ENCODE data around the gene CTCF.

CTCF gene

GRCh38 chr16:67551091-67551490 lies 11.2 kb upstream of the CTCF start:
- no peak for DNase-seq

DNA sequence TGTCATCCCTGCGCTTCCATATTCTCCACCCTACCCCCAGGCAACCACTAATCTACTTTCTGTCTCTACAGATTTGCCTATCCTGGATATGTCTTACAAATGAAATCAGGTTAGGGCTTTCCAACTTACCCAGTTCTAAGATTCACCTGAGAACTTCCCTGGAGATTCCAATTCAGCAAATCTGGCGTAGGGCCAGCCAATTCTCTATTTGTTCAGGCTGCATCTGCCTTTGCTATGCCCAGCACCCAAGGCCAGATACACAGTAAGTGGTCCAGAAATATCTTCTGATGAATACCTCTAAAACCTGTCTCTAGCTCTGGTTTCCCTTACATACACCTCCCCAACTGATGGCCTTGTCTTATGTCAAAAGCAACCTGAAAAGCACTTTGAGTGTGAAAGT lies 10.4 kb upstream of the CTCF start:
- no peak for DNase-seq

GRCh38 chr16:67552476-67552875 lies 9.8 kb upstream of the CTCF start:
- no peak for DNase-seq

- DNase-seq = no peak
These were observed 6.5 kb upstream of the CTCF start for GRCh38 chr16:67555795-67556212.

DNA sequence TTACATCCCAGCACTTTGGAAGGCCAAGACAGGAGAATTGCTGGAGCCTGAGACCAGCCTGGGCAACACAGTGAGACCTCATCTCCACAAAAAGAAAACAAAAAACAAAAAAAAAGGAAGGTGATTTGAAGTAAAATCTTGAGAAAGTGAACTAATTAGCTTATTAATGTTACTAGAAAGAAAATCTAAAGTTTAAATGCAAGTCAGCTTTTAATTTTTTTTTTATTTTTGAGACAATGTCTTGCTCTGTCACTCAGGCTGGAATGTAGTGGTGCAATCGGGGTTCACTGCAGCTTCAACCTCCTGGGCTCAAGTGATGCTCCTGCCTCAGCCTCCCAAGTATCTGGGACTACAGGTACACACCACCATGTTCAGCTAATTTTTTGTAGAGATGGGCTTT lies 3.5 kb upstream of the CTCF start:
- DNase-seq = no peak

DNA sequence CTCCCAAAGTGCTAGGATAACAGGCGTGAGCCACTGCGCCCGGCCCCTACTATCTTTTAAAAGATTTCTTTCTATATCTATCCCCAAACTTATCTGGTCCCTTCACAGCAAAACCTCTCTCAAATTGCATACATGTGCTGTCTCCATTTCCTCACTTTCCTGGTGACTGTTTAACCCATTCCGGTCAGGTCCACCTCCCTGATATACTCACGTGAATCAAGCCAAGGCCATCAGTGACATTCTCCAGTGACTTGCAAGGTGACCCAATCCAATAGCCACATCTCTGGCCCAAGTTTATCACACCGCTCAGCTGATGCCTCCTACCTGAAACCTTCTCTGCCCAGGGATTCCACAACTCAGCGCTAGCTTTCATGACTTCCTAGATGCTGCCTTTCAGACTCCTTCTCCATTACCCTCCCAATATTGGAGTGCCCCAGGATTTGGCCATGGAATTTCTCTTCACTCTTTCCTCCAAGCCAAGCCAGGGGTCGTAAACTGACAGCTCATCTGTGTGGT lies 1.4 kb upstream of the CTCF start:
- no peak for DNase-seq

GRCh38 chr16:67561501-67561823 lies 864 bp upstream of the CTCF start:
- no peak for DNase-seq

- DNase-seq = peak; percentile 72
These were observed 351 bp upstream of the CTCF start for GRCh38 chr16:67561824-67562525.

GRCh38 chr16:67562918-67563707 lies 787 bp downstream of the CTCF start:
- no peak for DNase-seq

- no peak for DNase-seq
These were observed 1.6 kb downstream of the CTCF start for GRCh38 chr16:67563708-67564468.

GRCh38 chr16:67565470-67566100 lies 3.3 kb downstream of the CTCF start:
- no peak for DNase-seq

DNA sequence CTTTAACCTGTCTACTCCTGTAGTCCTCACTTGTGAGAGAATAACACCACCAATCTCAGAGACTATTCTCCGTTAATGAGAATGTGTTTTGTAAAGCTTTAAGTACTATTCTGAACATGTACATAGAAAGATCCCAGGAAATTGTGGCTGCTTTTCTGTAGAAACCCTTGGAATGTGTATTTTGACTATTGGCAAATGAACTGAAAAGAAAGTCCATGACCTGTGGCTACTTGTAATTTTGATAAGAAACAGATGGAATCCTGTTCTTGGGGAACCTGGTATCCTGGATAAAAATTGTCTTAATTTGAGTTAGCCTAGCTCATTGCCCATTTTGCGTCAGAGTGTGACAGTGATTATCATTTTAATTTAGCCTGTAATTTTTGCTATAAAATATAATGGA lies 9.1 kb downstream of the CTCF start:
- no peak for DNase-seq

- no peak for DNase-seq
These were observed 9.7 kb downstream of the CTCF start for GRCh38 chr16:67571981-67572431.

DNA sequence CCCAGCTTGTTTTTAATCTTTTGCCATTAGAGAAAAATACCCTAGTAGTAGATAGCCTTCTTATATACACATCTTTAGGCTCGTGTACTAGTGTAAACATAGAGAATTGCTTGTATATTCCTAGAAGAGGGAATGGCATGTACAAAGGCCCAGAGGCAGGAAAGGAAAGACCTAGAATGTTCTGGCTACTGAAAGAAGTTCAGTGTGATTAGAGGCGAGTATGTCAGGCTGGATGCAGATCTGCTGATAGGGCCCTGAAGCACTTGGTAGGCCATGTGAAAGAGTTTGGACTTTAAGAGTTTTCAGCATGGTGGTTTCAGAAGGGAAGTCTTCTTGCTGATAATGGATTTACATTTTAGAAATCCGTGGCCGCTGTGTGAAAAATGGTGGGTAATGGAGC lies 17.4 kb downstream of the CTCF start:
- DNase-seq = no peak

DNA sequence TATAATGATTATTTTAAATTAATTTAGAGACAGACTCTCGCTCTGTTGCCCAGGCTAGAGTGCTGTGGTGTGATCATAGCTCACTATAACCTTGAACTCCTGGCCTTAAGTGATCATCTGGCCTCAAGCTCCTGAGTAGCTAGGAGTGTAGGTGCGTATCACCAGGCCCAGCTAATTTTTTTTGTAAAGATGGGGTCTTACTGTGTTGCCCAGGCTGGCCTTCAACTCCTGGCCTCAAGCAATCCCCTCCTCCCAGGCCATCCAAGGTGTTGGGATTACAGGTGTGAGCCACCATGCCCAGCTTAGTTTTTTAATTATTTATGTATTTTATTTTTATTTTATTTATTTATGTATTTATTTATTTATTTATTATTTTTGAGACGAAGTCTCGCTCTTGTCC lies 17.9 kb downstream of the CTCF start:
- DNase-seq = no peak

- no peak for DNase-seq
These were observed 31.0 kb downstream of the CTCF start for GRCh38 chr16:67593288-67593687.

GRCh38 chr16:67593701-67594100 lies 31.4 kb downstream of the CTCF start:
- DNase-seq = no peak

GRCh38 chr16:67594256-67594915 lies 32.1 kb downstream of the CTCF start:
- no peak for DNase-seq

DNA sequence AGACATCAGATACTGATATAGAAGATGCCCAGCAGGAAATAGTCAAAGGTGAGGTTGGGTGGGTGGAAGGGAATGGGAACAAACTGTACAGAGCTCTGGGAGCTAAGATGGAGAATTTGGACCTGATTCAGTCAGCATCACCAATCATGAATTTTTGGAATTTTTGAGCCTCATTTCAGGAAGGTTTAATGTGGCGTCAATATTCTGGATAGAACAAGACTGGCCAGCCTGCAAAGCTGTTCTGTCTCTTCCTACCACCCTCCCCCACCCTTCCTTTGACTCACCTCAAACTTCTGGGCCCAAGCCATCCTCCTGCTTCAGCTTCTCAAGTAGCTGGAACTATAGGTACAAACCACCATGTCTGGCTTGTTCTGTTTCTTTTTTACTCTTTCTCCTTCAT lies 32.6 kb downstream of the CTCF start:
- DNase-seq = no peak

DNA sequence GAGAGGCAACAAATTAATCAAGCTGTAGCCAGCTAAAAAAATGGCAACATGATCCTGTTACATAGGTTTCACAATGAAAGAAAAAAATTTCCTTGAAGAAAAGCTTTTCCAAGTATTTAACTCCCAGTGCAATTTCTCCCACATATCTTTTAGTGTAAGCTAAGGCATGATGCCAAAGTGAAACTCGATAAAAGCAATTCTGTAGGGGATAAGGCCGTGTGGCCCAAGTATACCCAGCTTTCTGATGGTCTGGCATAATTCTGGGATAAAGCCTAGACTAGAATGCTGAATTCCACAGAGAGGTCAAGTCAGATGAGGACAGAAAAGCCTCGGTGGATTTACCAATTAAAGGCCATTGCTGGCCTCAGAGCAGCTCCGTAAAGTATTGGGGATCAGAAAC lies 36.2 kb downstream of the CTCF start:
- no peak for DNase-seq

GRCh38 chr16:67605641-67606040 lies 43.3 kb downstream of the CTCF start:
- no peak for DNase-seq

- no peak for DNase-seq
These were observed 44.3 kb downstream of the CTCF start for GRCh38 chr16:67606632-67607031.

DNA sequence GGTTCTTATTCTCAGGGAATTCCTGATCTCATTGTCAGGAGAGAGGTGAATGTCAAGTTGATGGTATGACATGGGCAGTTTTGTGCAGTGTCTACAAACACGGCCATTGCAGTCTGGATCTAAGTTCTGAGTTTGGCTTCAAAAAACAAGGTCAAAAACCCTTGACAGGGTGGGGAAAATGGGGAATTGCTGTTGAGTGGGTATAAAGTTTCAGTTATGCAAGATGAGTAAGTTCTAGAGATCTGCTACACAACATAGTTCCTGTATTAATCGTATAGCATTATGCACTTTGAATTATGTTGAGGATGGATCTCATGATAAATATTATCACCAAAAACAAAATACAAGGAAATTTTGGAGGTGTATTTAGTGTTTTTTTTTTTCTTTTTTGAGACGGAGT lies 46.0 kb downstream of the CTCF start:
- DNase-seq = no peak

All from NCI-H1436 treated with DMSO at 0.1 percent for 48 hours (cell line).